ENCODE results near the gene CHD6. TPM values are rescaled to one million over a fixed set of nuclear protein-coding genes. Genes with fewer than 3 reads are reported as not detected.
A peak's percentile ranks its signal among the peaks of the same experiment; 100 is the strongest.

The CHD6 gene
- total and polyA plus RNA-seq, 2 of the 13 experiments (the other 11 are each of a cell fraction or from before 2014, with no cell fraction given) = 14.4 to 52.0 TPM

- TF ChIP-seq HMGXB4 (CRISPR knock-in tag; IDR thresholded peaks at IDR 0.05; ENCODE audit: borderline replicate concordance in 1 of 2, low read depth in 1 of 2) (peak in 1 of 2 experiments; percentile 30; a peak in 1 of 4 replicates), ZBTB1 (CRISPR knock-in tag; IDR thresholded peaks at IDR 0.05; ENCODE audit: borderline replicate concordance) (no peak), ATRX (CRISPR knock-in tag; IDR thresholded peaks at IDR 0.05; ENCODE audit: borderline replicate concordance) (no peak), HINFP (CRISPR knock-in tag; IDR thresholded peaks at IDR 0.05; ENCODE audit: low read depth) (no peak), SETDB1 (CRISPR knock-in tag; IDR thresholded peaks at IDR 0.05; ENCODE audit: borderline replicate concordance) (no peak), JUNB (CRISPR knock-in tag; IDR thresholded peaks at IDR 0.05; ENCODE audit: borderline replicate concordance) (no peak), HIC2 (CRISPR knock-in tag; IDR thresholded peaks at IDR 0.05; ENCODE audit: low read depth) (no peak), ZNF773 (CRISPR knock-in tag; IDR thresholded peaks at IDR 0.05; ENCODE audit: borderline replicate concordance) (no peak), ZBTB14 (CRISPR knock-in tag; IDR thresholded peaks at IDR 0.05) (no peak), CTCF (CRISPR knock-in tag; IDR thresholded peaks at IDR 0.05) (peak; percentile 65), ZNF879 (CRISPR knock-in tag; IDR thresholded peaks at IDR 0.05) (no peak), YEATS2 (CRISPR knock-in tag; IDR thresholded peaks at IDR 0.05; ENCODE audit: borderline replicate concordance) (0 out of 2 replicates have a peak, but pooled peaks have one; percentile 5), ZNF274 (CRISPR knock-in tag; IDR thresholded peaks at IDR 0.05) (no peak), GATAD1 (CRISPR knock-in tag; IDR thresholded peaks at IDR 0.05) (no peak), ZNF264 (CRISPR knock-in tag; IDR thresholded peaks at IDR 0.05) (no peak), HNRNPLL (IDR thresholded peaks at IDR 0.05; ENCODE audit: low read depth, low read length, poor library complexity, severe bottlenecking) (no peak), PATZ1 (CRISPR knock-in tag; IDR thresholded peaks at IDR 0.05) (0 out of 2 replicates have a peak, but pooled peaks have one; percentile 18)
Observed at GRCh38 chr20:41619360-41620100, 1.4 kb upstream of the CHD6 start (continued).

All from HepG2 (cell line).